ENCODE results near the gene FBP1. TPM values are rescaled to one million over a fixed set of nuclear protein-coding genes. Genes with fewer than 3 reads are reported as not detected.
"Not testable (repeated sequence)": the region's sequence is repeated elsewhere in the genome, so short reads cannot be mapped to it uniquely, and the experiment has no call there.

The FBP1 gene
- total RNA-seq, 1 donor from 2014 or later = not detected

- FAIRE-seq (no peak), DNase-seq (ENCODE audit: low read depth) (no peak)
- H3K36me3 ChIP-seq (ENCODE audit: control insufficient read depth, insufficient read depth, low read length) = no peaks in the 10 kb centered on the region
- H3K27me3 ChIP-seq (ENCODE audit: control insufficient read depth, insufficient read depth, low read length) = peaks cover 2% of the 10 kb centered on the region
- H3K4me3 ChIP-seq (ENCODE audit: low read depth, low read length) = no peak overlapping the region
- TF ChIP-seq CTCF (IDR thresholded peaks at IDR 0.05; ENCODE audit: insufficient read depth, low read length, severe bottlenecking) = no peak
These were observed 36.7 kb downstream of the FBP1 start for GRCh38 chr9:94602666-94603065.

GRCh38 chr9:94600715-94601114 is 38.6 kb downstream of the FBP1 start:
- FAIRE-seq = no peak
- TF ChIP-seq CTCF (IDR thresholded peaks at IDR 0.05; ENCODE audit: insufficient read depth, low read length, severe bottlenecking) = no peak
- no peak overlapping the region for H3K4me3 ChIP-seq (ENCODE audit: low read depth, low read length)
- no peak for DNase-seq (ENCODE audit: low read depth)
- peaks cover 1% of the 10 kb centered on the region for H3K27me3 ChIP-seq (ENCODE audit: control insufficient read depth, insufficient read depth, low read length)
- no peaks in the 10 kb centered on the region for H3K36me3 ChIP-seq (ENCODE audit: control insufficient read depth, insufficient read depth, low read length)

- FAIRE-seq (no peak), DNase-seq (ENCODE audit: low read depth) (no peak)
- H3K27me3 ChIP-seq (ENCODE audit: control insufficient read depth, insufficient read depth, low read length) = peaks cover 1% of the 10 kb centered on the region
- no peak overlapping the region for H3K4me3 ChIP-seq (ENCODE audit: low read depth, low read length)
- no peak for TF ChIP-seq CTCF (IDR thresholded peaks at IDR 0.05; ENCODE audit: insufficient read depth, low read length, severe bottlenecking)
- H3K36me3 ChIP-seq (ENCODE audit: control insufficient read depth, insufficient read depth, low read length) = no peaks in the 10 kb centered on the region
These were observed 39.1 kb downstream of the FBP1 start for GRCh38 chr9:94600258-94600657.

- DNase-seq (ENCODE audit: low read depth) = no peak
- H3K4me3 ChIP-seq (ENCODE audit: low read depth, low read length) = no peak overlapping the region
- no peak for TF ChIP-seq CTCF (IDR thresholded peaks at IDR 0.05; ENCODE audit: insufficient read depth, low read length, severe bottlenecking)
- peaks cover 1% of the 10 kb centered on the region for H3K27me3 ChIP-seq (ENCODE audit: control insufficient read depth, insufficient read depth, low read length)
- no peaks in the 10 kb centered on the region for H3K36me3 ChIP-seq (ENCODE audit: control insufficient read depth, insufficient read depth, low read length)
- no peak for FAIRE-seq
These were observed 40.2 kb downstream of the FBP1 start for GRCh38 chr9:94599102-94599501.

- no peaks in the 10 kb centered on the region for H3K36me3 ChIP-seq (ENCODE audit: control insufficient read depth, insufficient read depth, low read length)
- H3K4me3 ChIP-seq (ENCODE audit: low read depth, low read length) = no peak within 1 kb of the TSS
- FAIRE-seq (no peak), DNase-seq (ENCODE audit: low read depth) (no peak)
- H3K27me3 ChIP-seq (ENCODE audit: control insufficient read depth, insufficient read depth, low read length) = peaks cover 1% of the 10 kb centered on the region
- TF ChIP-seq CTCF (IDR thresholded peaks at IDR 0.05; ENCODE audit: insufficient read depth, low read length, severe bottlenecking) = no peak
These were observed 45.6 kb downstream of the FBP1 start, which contains the start of gene FBP2 for GRCh38 chr9:94593459-94594345. Gene FBP2, minus strand, starts transcription at chr9:94593824. Its CDS starts 98 bp downstream, at chr9:94593726.

- H3K4me3 ChIP-seq (ENCODE audit: low read depth, low read length); H3K36me3 ChIP-seq (ENCODE audit: control insufficient read depth, insufficient read depth, low read length); DNase-seq (ENCODE audit: low read depth); FAIRE-seq; H3K27me3 ChIP-seq (ENCODE audit: control insufficient read depth, insufficient read depth, low read length): not testable (repeated sequence)
These were observed 46.6 kb downstream of the FBP1 start for GRCh38 chr9:94592683-94593082.

Measured in bronchial epithelial cell (primary cell).